Measurements from ENCODE around the gene PPP4R4.

Gene PPP4R4

GRCh38 chr14:94307410-94307992, 133.4 kb downstream of the PPP4R4 start:
- DNase-seq (ENCODE audit: low read depth, low spot score), result peak; percentile 28

DNA sequence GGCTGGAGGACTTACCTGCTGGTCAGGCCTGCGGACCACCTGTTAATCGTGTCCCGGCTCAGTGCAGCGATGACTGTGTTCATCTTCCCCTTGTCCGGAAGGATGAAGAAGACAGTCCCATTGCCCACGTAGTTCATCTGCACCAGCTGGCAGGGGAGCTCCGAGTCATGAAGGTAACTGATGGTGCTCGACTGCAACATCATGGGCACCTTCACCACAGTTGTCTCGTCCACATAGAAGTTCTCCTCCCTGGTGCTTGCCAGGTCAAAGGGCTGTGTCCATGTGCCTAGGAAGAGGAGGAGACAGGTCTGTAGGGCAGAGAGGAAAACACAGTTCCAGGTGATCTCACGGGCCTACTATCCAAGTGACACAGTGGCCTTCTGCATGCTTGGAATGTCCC, 135.6 kb downstream of the PPP4R4 start:
- DNase-seq (ENCODE audit: low read depth, low spot score), result no peak

- no peak for DNase-seq (ENCODE audit: low read depth, low spot score)
Measured at GRCh38 chr14:94310248-94310647, 136.1 kb downstream of the PPP4R4 start.

- DNase-seq (ENCODE audit: low read depth, low spot score), result no peak
Measured at GRCh38 chr14:94312481-94313246, 138.5 kb downstream of the PPP4R4 start.

DNA sequence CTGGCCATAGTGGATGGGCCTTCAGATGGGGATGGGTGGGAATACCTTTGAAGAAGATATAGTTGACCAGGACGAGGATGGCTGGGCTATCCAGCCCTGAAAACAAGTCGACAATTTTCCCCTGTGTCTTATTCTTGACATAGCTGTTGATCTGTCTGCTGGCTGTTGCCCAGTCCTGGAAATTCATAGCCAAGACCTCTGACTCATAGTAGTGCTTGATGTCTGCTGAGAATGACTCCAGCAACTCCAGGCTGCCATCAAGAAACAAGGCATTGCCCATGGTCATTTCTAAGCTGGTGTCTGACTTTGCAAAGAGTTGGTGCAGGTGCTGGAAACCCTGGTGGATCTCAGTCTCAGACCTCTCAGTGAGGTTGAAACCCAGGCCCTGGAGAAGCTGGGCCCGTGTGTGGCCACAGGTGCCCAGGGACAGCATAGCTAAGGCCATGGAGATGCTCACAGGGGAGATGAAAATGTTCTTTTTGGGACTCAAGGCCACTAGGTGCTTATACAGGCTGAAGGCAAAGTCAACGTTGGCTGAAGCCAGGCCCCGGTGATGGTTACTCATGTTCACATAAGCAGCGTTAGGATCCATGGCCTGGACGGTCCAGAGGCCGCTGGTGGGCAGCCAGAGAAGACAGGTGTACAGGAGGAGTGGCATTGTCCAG, 140.0 kb downstream of the PPP4R4 start:
- DNase-seq (ENCODE audit: low read depth, low spot score), result no peak

DNA sequence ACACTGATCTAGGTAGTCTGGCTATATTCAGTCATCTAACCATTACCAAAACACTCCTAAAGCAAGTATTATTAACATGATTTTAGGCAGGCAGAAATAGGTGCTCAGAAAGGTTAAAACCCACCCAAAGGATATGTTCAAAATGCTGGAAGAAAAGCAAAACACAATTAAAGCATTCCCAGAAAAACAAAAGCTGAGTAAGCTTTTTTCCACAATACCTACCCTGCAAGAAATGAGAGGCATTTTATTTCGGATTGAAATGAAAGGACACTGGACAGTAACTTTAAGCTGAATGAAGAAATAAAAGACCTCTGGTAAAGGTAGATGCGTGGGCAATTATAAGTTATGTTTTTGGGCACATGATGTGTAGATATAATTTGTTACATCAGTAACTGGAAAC, 140.8 kb downstream of the PPP4R4 start:
- DNase-seq (ENCODE audit: low read depth, low spot score), result no peak

GRCh38 chr14:94316692-94317091, 142.6 kb downstream of the PPP4R4 start:
- DNase-seq (ENCODE audit: low read depth, low spot score), result no peak

DNA sequence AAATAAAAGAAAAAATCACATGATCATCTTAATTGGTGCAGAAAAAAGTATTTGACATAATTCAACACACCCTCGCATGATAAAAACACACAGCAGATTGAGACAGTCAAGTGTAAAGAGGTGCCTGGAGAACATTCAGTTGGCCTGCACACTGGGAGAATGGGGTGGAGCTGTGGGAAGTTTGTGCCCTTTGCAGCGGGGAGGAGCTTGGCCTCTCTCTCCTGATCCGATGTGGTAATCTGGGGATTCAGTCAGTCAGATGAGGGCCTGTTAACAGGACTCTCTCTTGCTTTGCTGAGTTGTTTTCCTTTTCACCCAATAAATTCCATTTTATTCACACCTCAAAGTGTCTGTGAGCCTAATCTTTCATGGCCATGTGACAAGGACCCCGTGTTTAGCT, 143.1 kb downstream of the PPP4R4 start:
- DNase-seq (ENCODE audit: low read depth, low spot score), result no peak

GRCh38 chr14:94320243-94320642, 146.1 kb downstream of the PPP4R4 start:
- DNase-seq (ENCODE audit: low read depth, low spot score), result no peak

- no peak for DNase-seq (ENCODE audit: low read depth, low spot score)
Measured at GRCh38 chr14:94321421-94322271, 147.5 kb downstream of the PPP4R4 start.

DNA sequence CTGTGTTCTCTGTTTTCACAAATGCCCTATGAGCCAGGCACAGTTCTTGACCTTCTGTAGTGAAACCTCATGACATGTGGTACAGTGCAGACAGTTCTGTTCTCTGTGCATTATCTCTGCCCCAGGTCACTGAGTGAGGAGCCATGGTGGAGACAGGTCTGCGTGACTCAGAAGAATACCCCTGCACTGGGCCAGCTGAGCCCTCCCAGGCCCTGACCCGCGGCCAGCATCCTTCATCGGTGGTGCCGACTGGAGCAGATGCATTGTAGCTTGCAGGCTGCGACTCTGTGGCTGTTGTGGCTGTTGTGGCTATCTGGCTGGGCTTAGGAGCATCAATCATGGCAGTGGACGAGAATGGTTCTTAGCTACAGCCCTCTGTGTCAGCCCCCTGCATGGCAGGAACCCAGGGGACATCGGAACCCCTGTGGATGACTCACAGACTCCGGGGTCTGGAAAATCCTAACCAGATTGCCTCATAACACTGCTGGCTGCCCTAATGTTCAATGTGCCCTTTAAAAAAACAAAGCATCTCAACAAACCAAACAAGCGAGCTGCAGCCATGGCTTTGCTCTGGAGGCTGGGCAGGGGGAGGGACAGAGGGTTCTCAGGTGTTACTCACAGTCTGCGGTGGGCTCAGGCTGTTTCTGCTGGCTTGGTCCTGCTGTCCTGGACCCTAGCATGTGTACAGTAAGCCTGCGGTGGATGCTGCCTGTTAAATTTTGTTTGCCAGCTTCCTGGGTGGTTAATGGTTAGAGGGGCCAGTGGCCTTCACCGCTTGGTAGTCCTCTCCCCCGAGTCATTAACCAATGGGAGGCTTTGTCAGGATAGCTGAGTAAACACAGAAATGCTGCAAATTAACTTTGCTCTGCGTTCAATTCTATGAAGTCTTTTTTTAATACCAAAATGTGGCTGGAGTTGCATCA, 148.8 kb downstream of the PPP4R4 start, which contains the start of gene SERPINA6:
SERPINA6 (minus strand) TSS at position 689 of the 923 bp plus-strand sequence. CDS start 8,688 bp downstream, outside the sequence.
- DNase-seq (ENCODE audit: low read depth, low spot score), result no peak

- DNase-seq (ENCODE audit: low read depth, low spot score), result no peak
Measured at GRCh38 chr14:94328196-94328595, 154.1 kb downstream of the PPP4R4 start.
